ENCODE results near the gene GRB14. TPM values are rescaled to one million over a fixed set of nuclear protein-coding genes. Genes with fewer than 3 reads are reported as not detected.

GRB14 gene
- total RNA-seq, 1 donor from 2014 or later: 39.3 TPM

GRCh38 chr2:164622338-164623106, 1.2 kb upstream of the GRB14 start:
- no peak overlapping the region for H3K27ac ChIP-seq (replicated peaks)
- H3K4me1 ChIP-seq: peaks cover 12% of the 10 kb centered on the region
- H3K4me3 ChIP-seq: no peak overlapping the region
- H3K9me3 ChIP-seq (replicated peaks): no peaks in the 10 kb centered on the region
- TF ChIP-seq CTCF (IDR thresholded peaks at IDR 0.05; ENCODE audit: borderline replicate concordance): no peak
- peaks cover 15% of the 10 kb centered on the region for H3K27me3 ChIP-seq (ENCODE audit: low read depth)
- intact Hi-C loops (cut with micrococcal nuclease): no loop called here
- no peak for DNase-seq
- no peaks in the 10 kb centered on the region for H3K36me3 ChIP-seq

GRCh38 chr2:164621764-164622105, 453 bp upstream of the GRB14 start:
- H3K4me1 ChIP-seq: peaks cover 12% of the 10 kb centered on the region
- H3K36me3 ChIP-seq: no peaks in the 10 kb centered on the region
- TF ChIP-seq CTCF (IDR thresholded peaks at IDR 0.05; ENCODE audit: borderline replicate concordance): no peak
- peak overlapping the region; percentile 85 for H3K27ac ChIP-seq (replicated peaks)
- intact Hi-C loops (cut with micrococcal nuclease): no loop called here
- no peaks in the 10 kb centered on the region for H3K9me3 ChIP-seq (replicated peaks)
- H3K27me3 ChIP-seq (ENCODE audit: low read depth): peaks cover 15% of the 10 kb centered on the region
- DNase-seq: no peak
- H3K4me3 ChIP-seq: peak overlapping the region; percentile 87

- Histone ChIP-seq H3K4me1 (peaks cover 12% of the 10 kb centered on the region), H3K27ac (replicated peaks) (peak overlapping the region; percentile 85), H3K4me3 (peak overlapping the region; percentile 87), H3K9me3 (replicated peaks) (no peaks in the 10 kb centered on the region), H3K36me3 (no peaks in the 10 kb centered on the region), H3K27me3 (ENCODE audit: low read depth) (peaks cover 15% of the 10 kb centered on the region)
- intact Hi-C loops (cut with micrococcal nuclease): no loop called here
- no peak for DNase-seq
- no peak for TF ChIP-seq CTCF (IDR thresholded peaks at IDR 0.05; ENCODE audit: borderline replicate concordance)
These were observed 825 bp downstream of the GRB14 start for GRCh38 chr2:164620457-164620856.

- Histone ChIP-seq H3K4me1 (peaks cover 12% of the 10 kb centered on the region), H3K27ac (replicated peaks) (no peak overlapping the region), H3K4me3 (no peak overlapping the region), H3K9me3 (replicated peaks) (no peaks in the 10 kb centered on the region), H3K27me3 (ENCODE audit: low read depth) (peaks cover 14% of the 10 kb centered on the region), H3K36me3 (no peaks in the 10 kb centered on the region)
- intact Hi-C loops (cut with micrococcal nuclease): no loop called here
- DNase-seq: no peak
- TF ChIP-seq CTCF (IDR thresholded peaks at IDR 0.05; ENCODE audit: borderline replicate concordance): no peak
These were observed 3.8 kb downstream of the GRB14 start for GRCh38 chr2:164617466-164617865.

- no peak overlapping the region for H3K4me3 ChIP-seq
- no peak overlapping the region for H3K27ac ChIP-seq (replicated peaks)
- no peaks in the 10 kb centered on the region for H3K9me3 ChIP-seq (replicated peaks)
- H3K27me3 ChIP-seq (ENCODE audit: low read depth): no peaks in the 10 kb centered on the region
- H3K36me3 ChIP-seq: no peaks in the 10 kb centered on the region
- intact Hi-C loops (cut with micrococcal nuclease): no loop called here
- no peak for TF ChIP-seq CTCF (IDR thresholded peaks at IDR 0.05; ENCODE audit: borderline replicate concordance)
- no peak for DNase-seq
- H3K4me1 ChIP-seq: no peaks in the 10 kb centered on the region
These were observed 7.8 kb downstream of the GRB14 start for GRCh38 chr2:164613321-164613982.
